ENCODE results near the gene CRLF2.

- TF ChIP-seq CTCF (IDR thresholded peaks at IDR 0.05) (no peak), POLR2A (IDR thresholded peaks at IDR 0.05) (no peak)
Measured at GRCh38 chrX:1185561-1185960, 26.9 kb downstream of the CRLF2 start.
